HepG2 (cell line): Measurements from ENCODE around the gene ABCD1. TPM values are rescaled to one million over a fixed set of nuclear protein-coding genes. Genes with fewer than 3 reads are reported as not detected.

Experiments
- FOXA3 ChIP-seq: IDR thresholded peaks from 2 replicates; pipeline ENCODE4 v1.6.1; 2016; ENCODE audit warnings: missing genetic modification reagents, missing compliant biosample characterization
- THAP9 ChIP-seq: sonication (generic); formaldehyde crosslinking; IDR thresholded peaks from 2 replicates; pipeline ENCODE4; 2020; ENCODE audit warnings: missing genetic modification reagents, mild to moderate bottlenecking, borderline replicate concordance
- ZNF740 ChIP-seq: sonication (generic); formaldehyde crosslinking; IDR thresholded peaks from 2 replicates; pipeline ENCODE4 v1.4.0; 2020; ENCODE audit warnings: missing genetic modification reagents
- polyA plus RNA-seq, 8 experiments: library from polyadenylated mRNA; depleted of rRNA in 3 of 8; stranded (reverse) in 7 of 8; unstranded in 1 of 8; fragments of >200 nt; fragmentation: Illumina TruSeq in 4 of 8; extraction: Trizol in 4 of 8; gene quantifications; 2 replicates each; pipeline versions ENCODE4 v1.2.1 to v1.2.3, GENCODE V29; 2011 to 2016; ENCODE audit warnings: low read depth in 4 of 8, missing spikeins in 1 of 8, mixed read lengths in 1 of 8; ENCODE audit not compliant: insufficient read depth in 1 of 8
- total RNA-seq, 5 experiments: library from RNA; depleted of rRNA; stranded (reverse); fragments of >200 nt; fragmentation: Illumina TruSeq; extraction: Trizol; gene quantifications; 2 replicates each; pipeline ENCODE4 v1.2.3, GENCODE V29; 2016; ENCODE audit warnings: low read depth in 1 of 5
- TF ChIP-seq, protein P1 (sequence below): sonication (generic); formaldehyde crosslinking; IDR thresholded peaks from 2 replicates; pipeline ENCODE4 v1.4.0; 2020; ENCODE audit warnings: mild to moderate bottlenecking, missing genetic modification reagents

Gene ABCD1
- total and polyA plus RNA-seq, 2 of the 13 experiments (the other 11 are each of a cell fraction or from before 2014, with no cell fraction given), result 11.4 to 15.9 TPM

GRCh38 chrX:153765138-153766079 lies 40.8 kb downstream of the ABCD1 start (continued):
- TF ChIP-seq ZNF740 (CRISPR knock-in tag) (peak; percentile 41; the same call in 1 of the 2 replicates), FOXA3 (CRISPR knock-in tag) (peak; percentile 52; the same call in 1 of the 2 replicates), THAP9 (CRISPR knock-in tag) (0 out of 2 replicates have a peak, but pooled peaks have one; percentile 18)
- TF ChIP-seq, protein P1, sequence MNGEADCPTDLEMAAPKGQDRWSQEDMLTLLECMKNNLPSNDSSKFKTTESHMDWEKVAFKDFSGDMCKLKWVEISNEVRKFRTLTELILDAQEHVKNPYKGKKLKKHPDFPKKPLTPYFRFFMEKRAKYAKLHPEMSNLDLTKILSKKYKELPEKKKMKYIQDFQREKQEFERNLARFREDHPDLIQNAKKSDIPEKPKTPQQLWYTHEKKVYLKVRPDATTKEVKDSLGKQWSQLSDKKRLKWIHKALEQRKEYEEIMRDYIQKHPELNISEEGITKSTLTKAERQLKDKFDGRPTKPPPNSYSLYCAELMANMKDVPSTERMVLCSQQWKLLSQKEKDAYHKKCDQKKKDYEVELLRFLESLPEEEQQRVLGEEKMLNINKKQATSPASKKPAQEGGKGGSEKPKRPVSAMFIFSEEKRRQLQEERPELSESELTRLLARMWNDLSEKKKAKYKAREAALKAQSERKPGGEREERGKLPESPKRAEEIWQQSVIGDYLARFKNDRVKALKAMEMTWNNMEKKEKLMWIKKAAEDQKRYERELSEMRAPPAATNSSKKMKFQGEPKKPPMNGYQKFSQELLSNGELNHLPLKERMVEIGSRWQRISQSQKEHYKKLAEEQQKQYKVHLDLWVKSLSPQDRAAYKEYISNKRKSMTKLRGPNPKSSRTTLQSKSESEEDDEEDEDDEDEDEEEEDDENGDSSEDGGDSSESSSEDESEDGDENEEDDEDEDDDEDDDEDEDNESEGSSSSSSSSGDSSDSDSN (CRISPR knock-in tag), result peak; percentile 3; the same call in 1 of the 2 replicates
